Stomach (tissue), 9 donors: ENCODE data around the gene IKBKE. TPM values are rescaled to one million over a fixed set of nuclear protein-coding genes. Genes with fewer than 3 reads are reported as not detected.

Experiments
- DNase-seq, 2 donors: peaks; one replicate each; pipeline versions ENCODE4 v3.0.0 to v3.0.0-alpha.2; 2013 to 2019
- H3K27ac ChIP-seq, 5 donors: fragments of 200-600 bp in 4 of 5; sonication (generic) in 4 of 5; one replicate each; pipeline ENCODE4 v1.5.1; 2013 to 2019; ENCODE audit warnings: mild to moderate bottlenecking in 1 of 5, moderate library complexity in 1 of 5
- H3K27me3 ChIP-seq, 3 donors: fragments of 200-600 bp; sonication (generic); one replicate each; pipeline ENCODE4 v1.5.1; 2017 to 2019; ENCODE audit warnings: mixed run types in 1 of 3
- H3K36me3 ChIP-seq, 4 donors: fragments of 200-600 bp; sonication (generic); 1 replicate in 3 of 4; 2 replicates in 1 of 4; pipeline ENCODE4 v1.5.1; 2016 to 2019
- H3K4me1 ChIP-seq, 4 donors: fragments of 200-600 bp; sonication (generic); one replicate each; pipeline ENCODE4 v1.5.1; 2016 to 2019
- H3K4me3 ChIP-seq, 4 donors: fragments of 200-600 bp; sonication (generic) in 3 of 4; one replicate each; pipeline ENCODE4 v1.5.1; 2016 to 2019; ENCODE audit warnings: mild to moderate bottlenecking in 1 of 4
- H3K9me3 ChIP-seq, 4 donors: fragments of 200-600 bp; sonication (generic); one replicate each; pipeline ENCODE4 v1.5.1; 2016 to 2019
- EP300 ChIP-seq: sonication (generic); formaldehyde crosslinking; IDR thresholded peaks from one replicate; pipeline ENCODE4 v1.6.1; 2017; ENCODE audit warnings: antibody characterized with exemption
- POLR2A ChIP-seq, 4 donors: fragments of 450-650 bp; IDR thresholded peaks; one replicate each; pipeline ENCODE4 v1.6.1; 2016; ENCODE audit warnings: antibody characterized with exemption in 4 of 4, control low read depth in 2 of 4, mild to moderate bottlenecking in 1 of 4, moderate library complexity in 1 of 4
- POLR2AphosphoS5 ChIP-seq, 3 donors: sonication (generic); formaldehyde crosslinking; IDR thresholded peaks; one replicate each; pipeline ENCODE4 v1.6.1; 2016; ENCODE audit warnings: antibody characterized with exemption in 3 of 3
- WGBS, 5 donors: extraction: QIAGEN DNeasy Blood & Tissue Kit in 3 of 5; methylation state at CpG; one replicate each; pipeline versions ENCODE4 v1.1.5 to v1.1.7; 2013 to 2018; 5-methylcytosine and 5-hydroxymethylcytosine counted together
- intact Hi-C: fragments of 100-400 bp; cut with DNase I; formaldehyde crosslinking; loops from one replicate; pipeline ENCODE4 v1.15.1; 2023; ENCODE audit warnings: low total_unique reads
- polyA plus RNA-seq, 3 donors: library from polyadenylated mRNA; stranded (reverse); fragments of 200-250 nt; gene quantifications; one replicate each; pipeline ENCODE4 v1.2.3, GENCODE V29; 2013
- total RNA-seq, 5 donors: library from RNA; depleted of rRNA; stranded (reverse); fragments of >200 nt; gene quantifications; one replicate each; pipeline versions ENCODE4 v1.1.0 to v1.2.3, GENCODE V29; 2014 to 2016
- TF ChIP-seq, protein P1 (sequence below), 7 experiments: fragments of 450-650 bp in 4 of 7; fragments of 200-600 bp in 3 of 7; sonication (generic) in 3 of 7; IDR thresholded peaks; one replicate each; pipeline ENCODE4 v1.5.1; 2016 to 2019; ENCODE audit warnings: antibody characterized with exemption in 7 of 7, control low read depth in 2 of 7, mild to moderate bottlenecking in 1 of 7
- donor health status: healthy with polysubstance abuse.
- donor health status: Bipolar disorder and iron deficiency.
- donor health status: healthy.

Gene IKBKE
- total and polyA plus RNA-seq, 8 donors: 4.9 to 49.6 (median 7.8) TPM

GRCh38 chr1:206429421-206429820 lies 40.9 kb upstream of the IKBKE start:
- H3K36me3 ChIP-seq: peaks cover 8 to 57% (median 24%) of the 10 kb centered on the region in 4 donors
- H3K9me3 ChIP-seq: no peaks in the 10 kb centered on the region
- no peak overlapping the region for H3K4me3 ChIP-seq
- peaks cover 6 to 17% (median 12%) of the 10 kb centered on the region in 4 donors for H3K4me1 ChIP-seq
- TF ChIP-seq POLR2A (IDR thresholded peaks at IDR 0.05): no peak
- TF ChIP-seq, protein P1, sequence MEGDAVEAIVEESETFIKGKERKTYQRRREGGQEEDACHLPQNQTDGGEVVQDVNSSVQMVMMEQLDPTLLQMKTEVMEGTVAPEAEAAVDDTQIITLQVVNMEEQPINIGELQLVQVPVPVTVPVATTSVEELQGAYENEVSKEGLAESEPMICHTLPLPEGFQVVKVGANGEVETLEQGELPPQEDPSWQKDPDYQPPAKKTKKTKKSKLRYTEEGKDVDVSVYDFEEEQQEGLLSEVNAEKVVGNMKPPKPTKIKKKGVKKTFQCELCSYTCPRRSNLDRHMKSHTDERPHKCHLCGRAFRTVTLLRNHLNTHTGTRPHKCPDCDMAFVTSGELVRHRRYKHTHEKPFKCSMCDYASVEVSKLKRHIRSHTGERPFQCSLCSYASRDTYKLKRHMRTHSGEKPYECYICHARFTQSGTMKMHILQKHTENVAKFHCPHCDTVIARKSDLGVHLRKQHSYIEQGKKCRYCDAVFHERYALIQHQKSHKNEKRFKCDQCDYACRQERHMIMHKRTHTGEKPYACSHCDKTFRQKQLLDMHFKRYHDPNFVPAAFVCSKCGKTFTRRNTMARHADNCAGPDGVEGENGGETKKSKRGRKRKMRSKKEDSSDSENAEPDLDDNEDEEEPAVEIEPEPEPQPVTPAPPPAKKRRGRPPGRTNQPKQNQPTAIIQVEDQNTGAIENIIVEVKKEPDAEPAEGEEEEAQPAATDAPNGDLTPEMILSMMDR (IDR thresholded peaks at IDR 0.05): no peak
- 79 to 90% (median 85%) methylated on average over 4 of the region's 4 CpGs for WGBS, 5 donors
- DNase-seq: no peak
- intact Hi-C loops: no loop called here
- peak overlapping the region in 3 of 5 donors; percentile 1 to 57 (median 45) for H3K27ac ChIP-seq
- no peaks in the 10 kb centered on the region for H3K27me3 ChIP-seq

DNA sequence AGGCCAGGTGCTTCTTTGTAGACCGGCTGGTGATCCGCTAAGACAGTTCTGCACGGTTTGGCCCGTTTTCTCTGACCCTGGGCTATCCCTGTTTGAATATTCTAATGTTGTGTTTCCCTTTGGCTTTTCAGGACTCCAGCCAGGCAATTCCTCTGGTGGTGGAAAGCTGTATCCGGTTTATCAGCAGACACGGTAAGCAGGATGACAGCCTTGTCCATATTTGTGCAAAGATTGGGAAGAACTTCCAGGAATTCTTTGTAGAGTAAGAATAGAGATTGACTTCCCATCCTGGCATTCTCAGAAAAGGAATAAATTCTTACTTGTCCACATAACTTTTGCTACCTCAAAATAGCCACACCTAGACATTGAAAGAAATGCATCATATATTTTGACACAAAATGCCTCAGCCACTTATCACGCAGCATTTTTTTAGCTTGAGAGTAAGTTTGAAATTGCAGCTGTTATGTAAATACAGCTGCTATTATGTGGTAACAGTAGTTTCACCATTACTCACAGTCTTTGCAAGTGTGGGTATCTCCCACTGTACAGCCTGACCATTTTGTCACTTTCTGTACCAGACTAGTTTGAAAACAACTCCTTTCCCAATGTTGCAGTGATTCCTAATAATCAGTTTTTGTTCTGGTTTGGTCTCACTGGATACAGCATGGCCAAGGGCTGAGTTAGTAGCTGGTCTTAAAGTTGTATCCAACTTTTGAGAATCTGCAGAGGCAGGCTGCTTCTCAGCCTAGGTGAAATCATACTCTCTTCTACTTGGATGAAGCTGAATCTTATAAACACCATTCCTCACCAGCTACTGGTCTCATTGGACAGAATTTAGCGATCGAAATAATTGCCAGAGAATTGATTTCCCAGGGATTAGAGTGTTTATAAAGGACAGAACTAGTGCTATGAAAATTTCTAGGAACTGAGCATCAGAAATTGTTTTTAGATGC lies 40.0 kb upstream of the IKBKE start:
- no peak for TF ChIP-seq POLR2A (IDR thresholded peaks at IDR 0.05)
- TF ChIP-seq, protein P1 (IDR thresholded peaks at IDR 0.05): no peak
- no peak for TF ChIP-seq EP300
- peak in 2 of 3 donors; percentile 39 to 52 for TF ChIP-seq POLR2AphosphoS5 (IDR thresholded peaks at IDR 0.05)
- intact Hi-C loops: no loop called here
- Histone ChIP-seq H3K27ac (peak overlapping the region; percentile 9 to 57 (median 45)), H3K4me1 (peaks cover 6 to 17% (median 12%) of the 10 kb centered on the region in 4 donors), H3K4me3 (no peak overlapping the region), H3K9me3 (no peaks in the 10 kb centered on the region), H3K27me3 (no peaks in the 10 kb centered on the region), H3K36me3 (peaks cover 7 to 59% (median 28%) of the 10 kb centered on the region in 4 donors)
- WGBS, 5 donors: 43 to 72% (median 57%) methylated on average over 9 of the region's 9 CpGs
- DNase-seq: peak in 1 of 2 donors; percentile 50

DNA sequence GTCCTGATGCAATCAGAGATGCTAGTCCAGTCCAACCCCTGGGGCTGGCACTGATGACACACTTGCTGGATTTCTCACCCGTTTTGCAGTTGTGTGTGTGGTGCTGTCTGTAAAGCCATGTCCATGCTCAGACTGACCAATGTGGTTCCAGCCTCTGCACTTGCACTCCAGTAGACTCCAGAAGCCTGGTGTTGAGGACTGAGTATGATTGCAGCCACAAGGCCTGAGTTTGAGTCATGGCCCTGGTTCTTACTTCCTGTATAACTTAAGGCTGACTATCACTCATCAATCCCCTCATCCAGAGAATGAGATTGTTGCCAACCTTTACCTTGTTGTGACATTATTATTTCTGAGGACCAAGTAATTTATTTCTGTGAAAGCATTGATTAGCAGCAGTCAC lies 34.8 kb upstream of the IKBKE start:
- intact Hi-C loops: no loop called here
- Histone ChIP-seq H3K27me3 (no peaks in the 10 kb centered on the region), H3K9me3 (no peaks in the 10 kb centered on the region), H3K4me3 (no peak overlapping the region), H3K4me1 (peaks cover 0 to 5% (median 2%) of the 10 kb centered on the region in 4 donors), H3K36me3 (peaks cover 40 to 78% (median 58%) of the 10 kb centered on the region in 4 donors), H3K27ac (no peak overlapping the region)
- DNase-seq: no peak
- TF ChIP-seq POLR2A (IDR thresholded peaks at IDR 0.05) (no peak), EP300 (no peak), POLR2AphosphoS5 (IDR thresholded peaks at IDR 0.05) (no peak)
- TF ChIP-seq, protein P1 (IDR thresholded peaks at IDR 0.05): no peak
- 70 to 100% (median 88%) methylated on average over 1 of the region's 1 CpG for WGBS, 5 donors

DNA sequence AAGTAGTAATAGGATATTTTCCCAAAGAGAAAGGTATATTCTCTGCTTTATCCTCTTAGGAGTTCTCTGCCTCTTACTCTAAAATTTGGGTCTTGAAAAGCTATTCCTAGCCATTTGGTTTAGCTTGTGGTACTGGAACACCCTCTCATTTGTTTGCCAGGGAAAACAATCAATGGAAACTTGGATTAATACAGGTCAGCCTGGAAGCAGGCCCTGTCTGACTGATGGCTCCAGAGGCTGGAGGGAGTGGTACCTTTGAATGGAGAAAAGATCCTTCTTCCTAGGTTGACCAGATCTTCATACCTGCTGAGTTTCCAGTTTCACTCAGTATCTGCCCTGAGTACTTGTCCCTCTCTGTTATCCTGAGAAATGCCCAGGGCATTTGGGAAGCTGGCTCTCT lies 31.7 kb upstream of the IKBKE start:
- DNase-seq: no peak
- Histone ChIP-seq H3K36me3 (peaks cover 36 to 85% (median 77%) of the 10 kb centered on the region in 4 donors), H3K4me3 (no peak overlapping the region), H3K27ac (no peak overlapping the region), H3K4me1 (no peaks in the 10 kb centered on the region), H3K9me3 (no peaks in the 10 kb centered on the region), H3K27me3 (no peaks in the 10 kb centered on the region)
- TF ChIP-seq, protein P1 (IDR thresholded peaks at IDR 0.05): no peak
- TF ChIP-seq POLR2A (IDR thresholded peaks at IDR 0.05) (no peak), EP300 (no peak), POLR2AphosphoS5 (IDR thresholded peaks at IDR 0.05) (no peak)
- intact Hi-C loops: no loop called here
